Right ventricle myocardium inferior (tissue), 1 donor: ENCODE measurements around the gene WDR20. TPM values are rescaled to one million over a fixed set of nuclear protein-coding genes. Genes with fewer than 3 reads are reported as not detected.
"Not testable (repeated sequence)": the region's sequence is repeated elsewhere in the genome, so short reads cannot be mapped to it uniquely, and the experiment has no call there.

Experiments used
- ATAC-seq: fragments of 200-7000 bp; cut with Tn5 transposase; one replicate; pipeline ENCODE4 v1.9.1; 2020; ENCODE audit warnings: mild to moderate bottlenecking, moderate library complexity
- DNase-seq: peaks from one replicate; pipeline ENCODE4 v3.0.0; 2021; ENCODE audit errors: missing footprints
- intact Hi-C: fragments of 100-400 bp; cut with DNase I; formaldehyde crosslinking; loops from one replicate; pipeline ENCODE4 v1.11.0; 2022
- total RNA-seq: library from RNA; stranded (reverse); fragmentation: NEBNext Ultra II Directional; extraction: Animal tissue kit (Norgen Biotek cat#: 25700); gene quantifications from one replicate; pipeline ENCODE4 v1.2.1, GENCODE V29; 2021
- donor health status: DM: no; HTN: yes; CAD: no; lungs with severe emphysema.

WDR20 gene
- total RNA-seq, 1 donor from 2014 or later, result 20.5 TPM

GRCh38 chr14:102154821-102155549, 15.3 kb downstream of the WDR20 start:
- intact Hi-C loops, result loop anchor here (5.0 kb wide), 1 partner anchor 52 kb away; no protein-coding TSS in a partner anchor
- ATAC-seq, result no peak
- DNase-seq, result no peak

- intact Hi-C loops, result no loop called here
- ATAC-seq, result no peak
- no peak for DNase-seq
Observed at GRCh38 chr14:102157346-102157745, 17.6 kb downstream of the WDR20 start.

GRCh38 chr14:102158797-102159196, 19.1 kb downstream of the WDR20 start:
- intact Hi-C loops, result no loop called here
- ATAC-seq (no peak), DNase-seq (no peak)

- intact Hi-C loops, result no loop called here
- ATAC-seq (no peak), DNase-seq (no peak)
Observed at GRCh38 chr14:102159841-102160240, 20.1 kb downstream of the WDR20 start.

GRCh38 chr14:102162487-102162886, 22.8 kb downstream of the WDR20 start:
- no peak for DNase-seq
- ATAC-seq, result no peak
- intact Hi-C loops, result no loop called here

- no peak for DNase-seq
- intact Hi-C loops, result no loop called here
- ATAC-seq, result peak; percentile 64
Observed at GRCh38 chr14:102164241-102164641, 24.5 kb downstream of the WDR20 start.

GRCh38 chr14:102164965-102165364, 25.3 kb downstream of the WDR20 start:
- no peak for ATAC-seq
- intact Hi-C loops, result no loop called here
- DNase-seq, result no peak

GRCh38 chr14:102170061-102170460, 30.4 kb downstream of the WDR20 start:
- ATAC-seq (no peak), DNase-seq (no peak)
- intact Hi-C loops, result no loop called here

GRCh38 chr14:102171173-102172020, 31.7 kb downstream of the WDR20 start:
- DNase-seq (no peak), ATAC-seq (no peak)
- intact Hi-C loops, result no loop called here

GRCh38 chr14:102172021-102172272, 32.2 kb downstream of the WDR20 start:
- DNase-seq, ATAC-seq, intact Hi-C loops: not testable (repeated sequence)

- intact Hi-C loops, ATAC-seq, DNase-seq: not testable (repeated sequence)
Observed at GRCh38 chr14:102172721-102173120, 33.0 kb downstream of the WDR20 start.

GRCh38 chr14:102177161-102177560, 37.5 kb downstream of the WDR20 start:
- ATAC-seq (no peak), DNase-seq (no peak)
- intact Hi-C loops, result no loop called here

- intact Hi-C loops, result no loop called here
- no peak for ATAC-seq
- no peak for DNase-seq
Observed at GRCh38 chr14:102178806-102179205, 39.1 kb downstream of the WDR20 start.

GRCh38 chr14:102180248-102180998, 40.7 kb downstream of the WDR20 start:
- DNase-seq (no peak), ATAC-seq (no peak)
- intact Hi-C loops, result no loop called here

- no peak for DNase-seq
- ATAC-seq, result no peak
- intact Hi-C loops, result no loop called here
Observed at GRCh38 chr14:102181187-102181586, 41.5 kb downstream of the WDR20 start.

- DNase-seq, result no peak
- ATAC-seq, result no peak
- intact Hi-C loops, result no loop called here
Observed at GRCh38 chr14:102182190-102182589, 42.5 kb downstream of the WDR20 start.

- intact Hi-C loops, result no loop called here
- DNase-seq, result no peak
- ATAC-seq, result no peak
Observed at GRCh38 chr14:102182936-102183619, 43.4 kb downstream of the WDR20 start.

- DNase-seq, result no peak
- ATAC-seq, result no peak
- intact Hi-C loops, result no loop called here
Observed at GRCh38 chr14:102183886-102184285, 44.2 kb downstream of the WDR20 start.
